H1 (cell line): ENCODE data around the gene ZDHHC5. TPM values are rescaled to one million over a fixed set of nuclear protein-coding genes. Genes with fewer than 3 reads are reported as not detected.
A peak's percentile ranks its signal among the peaks of the same experiment; 100 is the strongest.

ENCODE experiments used
- CTCF ChIA-PET: fragments of 300-600 bp; sonication (Branson Sonifier 250); formaldehyde crosslinking; loops from one replicate; lab custom pipeline; 2021; ENCODE audit not compliant: partially characterized antibody; lab: Charles Lee
- POLR2A ChIA-PET: fragments of 300-600 bp; sonication (Branson Sonifier 250); formaldehyde crosslinking; loops from one replicate; lab custom pipeline; 2021; ENCODE audit warnings: inconsistent platforms; ENCODE audit not compliant: partially characterized antibody; lab: Charles Lee
- DNase-seq, 2 experiments: peaks; one replicate each; pipeline versions ENCODE4 v3.0.0 to v3.0.0-alpha.2; 2010 to 2022; ENCODE audit warnings: low spot score in 2 of 2, low read depth in 1 of 2, mixed read lengths in 1 of 2
- FAIRE-seq: peaks from 2 replicates; lab custom pipeline; 2011; peaks lifted over from hg19 to GRCh38; lab: Jason Lieb, UNC
- H2AFZ ChIP-seq: 2 replicates; pipeline ENCODE4 v1.8.1; 2012; ENCODE audit warnings: low read length, inconsistent platforms
- H2AK5ac ChIP-seq: 2 replicates; pipeline ENCODE4 v1.6.1; 2013; ENCODE audit warnings: low read depth, low read length
- H2BK120ac ChIP-seq: replicated peaks from 2 replicates; pipeline ENCODE3; 2013; ENCODE audit warnings: low read depth, low read length, inconsistent platforms
- H2BK12ac ChIP-seq: 2 replicates; pipeline ENCODE4 v1.6.1; 2013; ENCODE audit warnings: low read depth, low read length
- H2BK15ac ChIP-seq: 2 replicates; pipeline ENCODE4 v1.6.1; 2013; ENCODE audit warnings: low read length
- H2BK20ac ChIP-seq: 2 replicates; pipeline ENCODE4 v1.6.1; 2013; ENCODE audit warnings: low read length
- H2BK5ac ChIP-seq: 2 replicates; pipeline ENCODE4 v1.6.1; 2013; ENCODE audit warnings: low read depth, low read length
- H3K14ac ChIP-seq: 2 replicates; pipeline ENCODE4 v1.6.1; 2013; ENCODE audit warnings: inconsistent platforms; ENCODE audit not compliant: insufficient read length
- H3K18ac ChIP-seq: 2 replicates; pipeline ENCODE4 v1.6.1; 2013; ENCODE audit warnings: low read length; ENCODE audit errors: extremely low read depth
- H3K23ac ChIP-seq: 2 replicates; pipeline ENCODE4 v1.6.1; 2013; ENCODE audit warnings: inconsistent platforms; ENCODE audit not compliant: insufficient read length
- H3K23me2 ChIP-seq: 2 replicates; pipeline ENCODE4 v1.6.1; 2013; ENCODE audit warnings: low read depth, low read length
- H3K27ac ChIP-seq: 2 replicates; pipeline ENCODE4 v1.6.1; 2011; ENCODE audit warnings: low read depth, low read length, inconsistent platforms
- H3K27me3 ChIP-seq, 4 experiments: replicated peaks in 1 of 4; 1 replicate in 1 of 4; 2 replicates in 3 of 4; pipeline versions ENCODE4 v1.6.1 to v1.8.1; 2011 to 2013; ENCODE audit warnings: low read length in 3 of 4, mild to moderate bottlenecking in 3 of 4, inconsistent platforms in 2 of 4, mixed read lengths in 2 of 4, moderate library complexity in 1 of 4; ENCODE audit not compliant: control insufficient read depth in 3 of 4, insufficient read depth in 3 of 4; ENCODE audit errors: extremely low read depth in 1 of 4
- H3K36me3 ChIP-seq, 4 experiments: 2 replicates each; pipeline versions ENCODE4 v1.6.1 to v1.8.1; 2011 to 2013; ENCODE audit warnings: mild to moderate bottlenecking in 4 of 4, low read length in 3 of 4, moderate library complexity in 2 of 4, control low read depth in 1 of 4, inconsistent platforms in 1 of 4; ENCODE audit not compliant: insufficient read depth in 4 of 4, control insufficient read depth in 2 of 4
- H3K4ac ChIP-seq: replicated peaks from 2 replicates; pipeline ENCODE3; 2013; ENCODE audit warnings: low read length, low read depth, mixed read lengths, inconsistent platforms; ENCODE audit not compliant: insufficient read length
- H3K4me1 ChIP-seq, 4 experiments: replicated peaks in 1 of 4; 1 replicate in 1 of 4; 2 replicates in 3 of 4; pipeline versions ENCODE4 v1.6.1 to v1.8.1; 2011 to 2013; ENCODE audit warnings: low read length in 3 of 4, inconsistent platforms in 2 of 4, mixed read lengths in 1 of 4; ENCODE audit not compliant: insufficient read depth in 4 of 4, control insufficient read depth in 3 of 4
- H3K4me2 ChIP-seq, 2 experiments: 2 replicates each; pipeline versions ENCODE4 v1.6.1 to v1.8.1; 2011 to 2013; ENCODE audit warnings: low read depth in 2 of 2, low read length in 2 of 2, control low read depth in 1 of 2, inconsistent platforms in 1 of 2, mild to moderate bottlenecking in 1 of 2; ENCODE audit not compliant: insufficient read depth in 1 of 2
- H3K4me3 ChIP-seq, 4 experiments: fragments of 200-600, 300-600 bp in 1 of 4; sonication (generic), shearing (Covaris generic), sonication (Bioruptor Twin) in 1 of 4; 2 replicates each; pipeline versions ENCODE4 v1.5.1 to v1.8.1; 2011 to 2016; ENCODE audit warnings: low read length in 4 of 4, low read depth in 3 of 4, control low read depth in 2 of 4, inconsistent platforms in 2 of 4, mild to moderate bottlenecking in 2 of 4, mixed read lengths in 1 of 4, moderate library complexity in 1 of 4; ENCODE audit not compliant: insufficient read depth in 2 of 4; ENCODE audit errors: extremely low read depth in 1 of 4
- H3K56ac ChIP-seq: replicated peaks from 2 replicates; pipeline ENCODE3; 2013; ENCODE audit warnings: low read depth, mild to moderate bottlenecking, mixed read lengths, low read length, inconsistent platforms; ENCODE audit not compliant: insufficient read length
- H3K79me1 ChIP-seq: 2 replicates; pipeline ENCODE4 v1.6.1; 2013; ENCODE audit warnings: low read depth, low read length, control low read depth
- H3K79me2 ChIP-seq, 2 experiments: 2 replicates each; pipeline versions ENCODE4 v1.6.1 to v1.8.1; 2012 to 2013; ENCODE audit warnings: low read length in 2 of 2, mild to moderate bottlenecking in 2 of 2, inconsistent platforms in 1 of 2; ENCODE audit not compliant: insufficient read depth in 2 of 2, control insufficient read depth in 1 of 2
- H3K9ac ChIP-seq, 4 experiments: replicated peaks in 1 of 4; 1 replicate in 1 of 4; 2 replicates in 3 of 4; pipeline versions ENCODE4 v1.6.1 to v1.8.1; 2011 to 2013; ENCODE audit warnings: low read depth in 3 of 4, low read length in 3 of 4, control low read depth in 2 of 4, mild to moderate bottlenecking in 2 of 4, moderate library complexity in 2 of 4, inconsistent platforms in 1 of 4; ENCODE audit errors: extremely low read depth in 1 of 4
- H3K9me3 ChIP-seq, 2 experiments: 2 replicates each; pipeline versions ENCODE4 v1.6.1 to v1.8.1; 2012 to 2013; ENCODE audit warnings: mild to moderate bottlenecking in 2 of 2, moderate library complexity in 2 of 2, control low read depth in 1 of 2, inconsistent platforms in 1 of 2, low read depth in 1 of 2, low read length in 1 of 2, mixed read lengths in 1 of 2; ENCODE audit not compliant: insufficient read depth in 2 of 2
- H4K20me1 ChIP-seq, 2 experiments: replicated peaks in 1 of 2; 2 replicates each; pipeline versions ENCODE3 to v1.8.1; 2011 to 2013; ENCODE audit warnings: inconsistent platforms in 2 of 2, low read length in 2 of 2, mild to moderate bottlenecking in 1 of 2; ENCODE audit not compliant: insufficient read depth in 2 of 2, control insufficient read depth in 1 of 2
- H4K5ac ChIP-seq: 2 replicates; pipeline ENCODE4 v1.6.1; 2013; ENCODE audit warnings: low read length, low read depth, mixed read lengths, inconsistent platforms; ENCODE audit not compliant: insufficient read length
- H4K8ac ChIP-seq: 2 replicates; pipeline ENCODE4 v1.8.0; 2013; ENCODE audit warnings: mild to moderate bottlenecking, moderate library complexity, low read length, inconsistent platforms; ENCODE audit not compliant: insufficient read depth; ENCODE audit errors: extremely low read depth
- H4K91ac ChIP-seq: replicated peaks from 2 replicates; pipeline ENCODE3; 2013; ENCODE audit warnings: low read length, mixed read lengths, inconsistent platforms; ENCODE audit not compliant: insufficient read length
- SAP30 ChIP-seq: fragments of 300-600 bp; sonication (generic); IDR thresholded peaks from 2 replicates; pipeline ENCODE4 v1.7.1; 2012; ENCODE audit warnings: low read length, moderate library complexity, mild to moderate bottlenecking, inconsistent platforms; ENCODE audit not compliant: insufficient read depth, insufficient replicate concordance
- WGBS, 2 experiments: shearing (Covaris generic) in 1 of 2; methylation state at CpG; one replicate each; pipeline versions ENCODE4 v1.1.6 to v1.1.7; 2013 to 2015; ENCODE audit warnings: low lambda C conversion rate in 2 of 2, mixed read lengths in 2 of 2, inconsistent platforms in 1 of 2, low coverage in 1 of 2, missing lambda C conversion rate in 1 of 2; ENCODE audit not compliant: insufficient replicate concordance in 2 of 2, insufficient coverage in 1 of 2, insufficient read length in 1 of 2; ENCODE audit errors: extremely low coverage in 1 of 2, missing lambda C conversion rate in 1 of 2; 5-methylcytosine and 5-hydroxymethylcytosine counted together
- polyA plus RNA-seq, 7 experiments: library from polyadenylated mRNA; depleted of rRNA in 3 of 7; stranded (reverse) in 5 of 7; unstranded in 2 of 7; fragments of >200 nt in 5 of 7; fragments of 200-250 nt in 2 of 7; gene quantifications; 1 replicate in 5 of 7; 2 replicates in 1 of 7; 4 replicates in 1 of 7; pipeline versions ENCODE4 v1.2.1 to v1.2.3, GENCODE V29; 2011 to 2013; ENCODE audit warnings: missing spikeins in 2 of 7, mixed read lengths in 2 of 7
- total RNA-seq: library from RNA; stranded (reverse); fragmentation: NEBNext Ultra II Directional; extraction: Animal tissue kit (Norgen Biotek cat#: 25700); gene quantifications from 2 replicates; pipeline ENCODE4 v1.2.1, GENCODE V29; 2021

Gene ZDHHC5
- total and polyA plus RNA-seq, 2 of the 8 experiments (the other 6 are each of a cell fraction or from before 2014, with no cell fraction given), result 40.0 to 56.3 TPM

- Histone ChIP-seq H3K4me3 (peak overlapping the region; percentile 86 to 99 (median 92)), H4K5ac (no peak overlapping the region), H3K4me2 (peak overlapping the region; percentile 68 to 92), H2AFZ (0 out of 2 replicates have a peak overlapping the region, but pooled peaks have one; percentile 38), H4K91ac (no peak overlapping the region), H3K9ac (peak overlapping the region; percentile 69 to 91 (median 80); a peak in 6 of 7 replicates), H3K27ac (no peak overlapping the region), H3K4me1 (no peaks in the 10 kb centered on the region; a peak in 2 of 7 replicates), H3K79me1 (peaks cover 4% of the 10 kb centered on the region; the same call in 1 of the 2 replicates), H2AK5ac (no peak overlapping the region), H3K27me3 (no peaks in the 10 kb centered on the region; a peak in 2 of 7 replicates), H2BK5ac (no peak overlapping the region), H2BK12ac (no peak overlapping the region), H2BK120ac (no peak overlapping the region), H3K23ac (no peak overlapping the region), H2BK15ac (no peak overlapping the region), H3K18ac (no peak overlapping the region), H3K9me3 (no peaks in the 10 kb centered on the region), H3K56ac (no peak overlapping the region), H3K23me2 (peaks cover 4% of the 10 kb centered on the region), H2BK20ac (no peak overlapping the region), H3K4ac (no peak overlapping the region), H3K14ac (no peak overlapping the region), H3K36me3 (peaks cover 3 to 25% (median 19%) of the 10 kb centered on the region in 4 experiments; a peak in 6 of 8 replicates), H4K20me1 (peaks cover 2 to 3% of the 10 kb centered on the region in 2 experiments), H3K79me2 (peaks cover 0 to 20% of the 10 kb centered on the region in 2 experiments; a peak in 3 of 4 replicates), H4K8ac (no peak overlapping the region)
- no peak for DNase-seq
- FAIRE-seq, result no peak
- ChIA-PET POLR2A (interaction anchor here (0.8 to 29.6 kb wide), 5 partner anchors 9 to 182 kb away, joined by 3 to 1546 read pairs (median 13); partner anchors contain the start of genes SERPING1, YPEL4 and ZDHHC5), CTCF (interaction anchor here (0.5 to 2.7 kb wide), 3 partner anchors 9 to 133 kb away, joined by 3 to 10 read pairs (median 4); partner anchors contain the start of gene UBE2L6)
- 3% methylated on average over 8 of the region's 8 CpGs; no CpG with 5 or more reads in 1 of the 2 experiments for WGBS, 2 experiments
- TF ChIP-seq SAP30, result peak; percentile 18
These were observed 9.9 kb upstream of the ZDHHC5 start for GRCh38 chr11:57658023-57658361.
